Trophoblast cell (in vitro differentiated cells and primary cell): ENCODE data around the gene MMP25.

ENCODE experiments used
- DNase-seq, 2 donors: peaks; one replicate each; pipeline ENCODE4 v3.0.0-alpha.2; 2016
- H2AFZ ChIP-seq: 2 replicates; pipeline ENCODE4 v1.6.1; 2013; ENCODE audit warnings: low read length, moderate library complexity, mild to moderate bottlenecking; ENCODE audit not compliant: insufficient read depth, poor library complexity
- H2AK5ac ChIP-seq: 2 replicates; pipeline ENCODE4 v1.6.1; 2013; ENCODE audit warnings: mild to moderate bottlenecking, low read length
- H2BK120ac ChIP-seq: 2 replicates; pipeline ENCODE4 v1.6.1; 2013; ENCODE audit warnings: low read length, mild to moderate bottlenecking, moderate library complexity; ENCODE audit not compliant: insufficient read depth, poor library complexity
- H2BK12ac ChIP-seq: 2 replicates; pipeline ENCODE4 v1.6.1; 2013; ENCODE audit warnings: mild to moderate bottlenecking, low read length, moderate library complexity
- H2BK5ac ChIP-seq: 2 replicates; pipeline ENCODE4 v1.6.1; 2013; ENCODE audit warnings: low read length, low read depth, moderate library complexity, mild to moderate bottlenecking; ENCODE audit not compliant: poor library complexity
- H3K14ac ChIP-seq: 2 replicates; pipeline ENCODE4 v1.6.1; 2013; ENCODE audit warnings: mild to moderate bottlenecking, low read length
- H3K18ac ChIP-seq: 2 replicates; pipeline ENCODE4 v1.6.1; 2013; ENCODE audit warnings: mild to moderate bottlenecking, low read length
- H3K23ac ChIP-seq: 2 replicates; pipeline ENCODE4 v1.6.1; 2013; ENCODE audit warnings: low read length
- H3K27ac ChIP-seq: 2 replicates; pipeline ENCODE4 v1.5.1; 2013; ENCODE audit warnings: low read depth, mild to moderate bottlenecking, inconsistent platforms, low read length, moderate library complexity
- H3K27me3 ChIP-seq: 2 replicates; pipeline ENCODE4 v1.6.1; 2013; ENCODE audit warnings: inconsistent platforms, mild to moderate bottlenecking, low read length, moderate library complexity; ENCODE audit not compliant: insufficient read depth
- H3K36me3 ChIP-seq, 2 experiments: 1 replicate in 1 of 2; 2 replicates in 1 of 2; pipeline ENCODE4 v1.6.1; 2013; ENCODE audit warnings: low read length in 2 of 2, mild to moderate bottlenecking in 2 of 2, moderate library complexity in 1 of 2; ENCODE audit not compliant: insufficient read depth in 2 of 2, control insufficient read depth in 1 of 2
- H3K4ac ChIP-seq: 2 replicates; pipeline ENCODE4 v1.6.1; 2013; ENCODE audit warnings: low read depth, mild to moderate bottlenecking, low read length, moderate library complexity
- H3K4me1 ChIP-seq, 2 experiments: 1 replicate in 1 of 2; 2 replicates in 1 of 2; pipeline ENCODE4 v1.6.1; 2013; ENCODE audit warnings: low read length in 2 of 2, mild to moderate bottlenecking in 2 of 2, moderate library complexity in 1 of 2; ENCODE audit not compliant: insufficient read depth in 2 of 2, control insufficient read depth in 1 of 2
- H3K4me2 ChIP-seq: 2 replicates; pipeline ENCODE4 v1.6.1; 2013; ENCODE audit warnings: inconsistent platforms, mild to moderate bottlenecking, low read length, moderate library complexity
- H3K4me3 ChIP-seq: 2 replicates; pipeline ENCODE4 v1.5.1; 2013; ENCODE audit warnings: mild to moderate bottlenecking, low read depth, low read length, inconsistent platforms
- H3K79me1 ChIP-seq: one replicate; pipeline ENCODE4 v1.6.1; 2013; ENCODE audit warnings: low read length
- H3K79me2 ChIP-seq: 2 replicates; pipeline ENCODE4 v1.6.1; 2013; ENCODE audit warnings: low read length, mild to moderate bottlenecking; ENCODE audit not compliant: control insufficient read depth, insufficient read depth, poor library complexity
- H3K9ac ChIP-seq: 2 replicates; pipeline ENCODE4 v1.6.1; 2013; ENCODE audit warnings: mild to moderate bottlenecking, low read length
- H3K9me3 ChIP-seq: 2 replicates; pipeline ENCODE4 v1.6.1; 2013; ENCODE audit warnings: low read depth, mild to moderate bottlenecking, control low read depth, inconsistent platforms, low read length; ENCODE audit not compliant: insufficient read depth
- H4K12ac ChIP-seq: 2 replicates; pipeline ENCODE4 v1.6.1; 2013; ENCODE audit warnings: low read depth, mild to moderate bottlenecking, low read length, moderate library complexity
- H4K8ac ChIP-seq: 2 replicates; pipeline ENCODE4 v1.6.1; 2013; ENCODE audit warnings: low read depth, mild to moderate bottlenecking, low read length, moderate library complexity
- H4K91ac ChIP-seq: one replicate; pipeline ENCODE4 v1.6.1; 2013; ENCODE audit warnings: low read depth, mild to moderate bottlenecking, low read length, moderate library complexity
- WGBS: extraction: QIAGEN DNeasy Blood & Tissue Kit; methylation state at CpG from one replicate; pipeline ENCODE4 v1.1.7; 2013; ENCODE audit warnings: missing lambda C conversion rate; ENCODE audit not compliant: insufficient read length, insufficient coverage; ENCODE audit errors: extremely low coverage; 5-methylcytosine and 5-hydroxymethylcytosine counted together

MMP25 gene

DNA sequence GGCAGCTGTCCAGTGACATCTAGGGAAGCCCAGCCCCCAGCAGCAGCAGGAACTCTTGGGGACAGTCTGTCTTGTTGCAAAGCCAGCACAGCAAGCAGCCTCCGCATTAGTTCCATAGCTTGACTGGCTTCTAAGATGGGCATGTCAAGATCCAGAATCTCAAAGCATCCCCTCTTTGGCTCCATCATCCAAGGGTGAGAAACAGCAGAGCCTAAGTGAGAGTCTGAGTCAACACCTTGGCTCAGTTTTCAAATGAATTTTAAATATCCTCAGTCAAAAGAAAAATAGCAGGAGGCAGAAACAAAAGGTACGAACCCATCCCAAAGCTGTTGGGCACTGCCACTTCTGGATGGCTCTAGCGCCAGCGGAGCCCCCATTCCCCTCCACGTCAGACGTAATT lies 31.4 kb upstream of the MMP25 start:
- peaks cover 36 to 58% of the 10 kb centered on the region in 2 experiments for H3K4me1 ChIP-seq
- peaks cover 3% of the 10 kb centered on the region for H3K9me3 ChIP-seq
- H3K27me3 ChIP-seq, result no peaks in the 10 kb centered on the region
- no peak overlapping the region for H2BK12ac ChIP-seq
- peak overlapping the region; percentile 9 for H3K4ac ChIP-seq
- H2AFZ ChIP-seq, result no peak overlapping the region
- H4K12ac ChIP-seq, result no peak overlapping the region
- no peak overlapping the region for H3K4me3 ChIP-seq
- H4K91ac ChIP-seq, result no peak overlapping the region
- no peak overlapping the region for H3K14ac ChIP-seq
- H3K23ac ChIP-seq, result no peak overlapping the region
- H4K8ac ChIP-seq, result no peak overlapping the region
- H3K4me2 ChIP-seq, result no peak overlapping the region
- H2AK5ac ChIP-seq, result no peak overlapping the region
- no CpG with 5 or more reads among the region's 6 CpGs for WGBS
- no peak overlapping the region for H3K27ac ChIP-seq
- H3K79me1 ChIP-seq, result peaks cover 32% of the 10 kb centered on the region
- H3K79me2 ChIP-seq, result peaks cover 22% of the 10 kb centered on the region
- H2BK120ac ChIP-seq, result no peak overlapping the region
- H3K9ac ChIP-seq, result no peak overlapping the region
- no peak overlapping the region for H3K18ac ChIP-seq
- peaks cover 18 to 23% of the 10 kb centered on the region in 2 experiments for H3K36me3 ChIP-seq
- no peak overlapping the region for H2BK5ac ChIP-seq
- DNase-seq, result no peak

DNA sequence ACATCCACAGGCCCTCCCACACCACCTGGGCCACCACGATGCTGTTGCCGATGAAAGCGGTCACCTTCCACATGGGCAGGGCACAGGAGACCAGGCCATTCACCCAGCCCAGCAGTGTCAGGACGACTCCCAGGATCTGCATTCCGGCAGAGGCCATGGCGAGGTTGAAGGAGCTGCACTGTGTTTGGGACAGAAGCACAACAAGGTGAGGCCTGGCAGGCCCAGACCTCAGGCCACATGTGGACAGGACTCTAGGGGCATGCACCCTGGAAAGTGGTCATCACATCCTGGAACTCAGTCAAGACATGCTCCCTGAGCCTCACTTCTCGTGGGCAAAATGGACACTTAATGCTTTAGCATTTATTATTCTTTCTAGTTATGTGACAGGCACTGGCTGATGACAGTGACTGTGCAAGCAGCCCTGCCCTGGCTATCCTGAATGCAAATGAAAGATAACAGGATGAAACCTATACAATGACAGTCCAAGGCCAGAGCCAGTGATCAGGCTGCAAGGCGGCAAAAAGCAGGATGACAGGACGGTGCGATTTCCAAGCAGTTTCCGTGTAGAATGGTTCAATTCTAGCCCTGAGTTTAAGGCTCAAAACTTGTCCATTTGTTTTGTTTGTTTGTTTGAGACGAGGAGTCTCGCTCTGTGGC lies 30.4 kb upstream of the MMP25 start:
- H3K27me3 ChIP-seq, result no peaks in the 10 kb centered on the region
- H3K4ac ChIP-seq, result peak overlapping the region; percentile 0
- peak overlapping the region; percentile 27 for H3K4me2 ChIP-seq
- H3K18ac ChIP-seq, result no peak overlapping the region
- no peak overlapping the region for H3K23ac ChIP-seq
- H4K8ac ChIP-seq, result no peak overlapping the region
- H2BK12ac ChIP-seq, result no peak overlapping the region
- H2AK5ac ChIP-seq, result no peak overlapping the region
- H3K4me3 ChIP-seq, result no peak overlapping the region
- no peak overlapping the region for H2BK5ac ChIP-seq
- WGBS, result no CpG with 5 or more reads among the region's 13 CpGs
- peaks cover 25% of the 10 kb centered on the region for H3K79me2 ChIP-seq
- H4K91ac ChIP-seq, result no peak overlapping the region
- H3K4me1 ChIP-seq, result peaks cover 32 to 50% of the 10 kb centered on the region in 2 experiments
- H3K36me3 ChIP-seq, result peaks cover 18 to 23% of the 10 kb centered on the region in 2 experiments
- no peak for DNase-seq
- H3K9ac ChIP-seq, result no peak overlapping the region
- peaks cover 30% of the 10 kb centered on the region for H3K79me1 ChIP-seq
- H4K12ac ChIP-seq, result no peak overlapping the region
- no peak overlapping the region for H2BK120ac ChIP-seq
- peaks cover 3% of the 10 kb centered on the region for H3K9me3 ChIP-seq
- H2AFZ ChIP-seq, result no peak overlapping the region
- no peak overlapping the region for H3K27ac ChIP-seq
- H3K14ac ChIP-seq, result no peak overlapping the region

DNA sequence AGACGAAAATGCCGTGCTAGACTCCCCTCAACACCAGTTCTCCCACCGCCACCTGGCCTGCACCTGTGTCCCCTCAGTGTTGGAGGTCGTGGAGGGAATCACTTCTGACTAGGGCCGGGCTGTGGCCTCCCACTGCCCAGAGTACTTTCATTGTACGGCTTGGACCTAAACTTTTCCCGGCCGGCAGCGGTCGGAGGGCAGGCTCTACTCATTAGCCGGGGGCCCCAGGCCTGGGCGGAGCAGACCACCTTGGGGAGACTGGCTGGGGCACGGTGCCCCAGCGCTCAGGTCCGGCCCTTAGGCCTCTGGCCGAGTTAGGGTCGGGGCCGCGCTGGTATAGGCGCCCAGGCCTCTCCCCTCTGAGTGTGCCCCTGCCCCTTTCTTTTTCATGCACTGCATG lies 29.0 kb upstream of the MMP25 start:
- Histone ChIP-seq H2AFZ (no peak overlapping the region), H3K4me2 (peak overlapping the region; percentile 66), H2AK5ac (peak overlapping the region; percentile 73), H3K79me1 (peaks cover 34% of the 10 kb centered on the region), H3K27me3 (no peaks in the 10 kb centered on the region), H2BK5ac (peak overlapping the region; percentile 63), H3K4me3 (peak overlapping the region; percentile 98), H3K79me2 (peaks cover 31% of the 10 kb centered on the region), H3K27ac (peak overlapping the region; percentile 87), H2BK120ac (peak overlapping the region; percentile 86), H4K8ac (peak overlapping the region; percentile 57), H3K14ac (peak overlapping the region; percentile 85), H3K23ac (no peak overlapping the region), H3K9ac (peak overlapping the region; percentile 73), H3K9me3 (peaks cover 3% of the 10 kb centered on the region), H2BK12ac (peak overlapping the region; percentile 42), H3K4me1 (peaks cover 28 to 41% of the 10 kb centered on the region in 2 experiments), H3K36me3 (peaks cover 26 to 30% of the 10 kb centered on the region in 2 experiments), H4K91ac (peak overlapping the region; percentile 97), H4K12ac (peak overlapping the region; percentile 13), H3K18ac (peak overlapping the region; percentile 92), H3K4ac (peak overlapping the region; percentile 93)
- DNase-seq, result no peak
- no CpG with 5 or more reads among the region's 20 CpGs for WGBS

DNA sequence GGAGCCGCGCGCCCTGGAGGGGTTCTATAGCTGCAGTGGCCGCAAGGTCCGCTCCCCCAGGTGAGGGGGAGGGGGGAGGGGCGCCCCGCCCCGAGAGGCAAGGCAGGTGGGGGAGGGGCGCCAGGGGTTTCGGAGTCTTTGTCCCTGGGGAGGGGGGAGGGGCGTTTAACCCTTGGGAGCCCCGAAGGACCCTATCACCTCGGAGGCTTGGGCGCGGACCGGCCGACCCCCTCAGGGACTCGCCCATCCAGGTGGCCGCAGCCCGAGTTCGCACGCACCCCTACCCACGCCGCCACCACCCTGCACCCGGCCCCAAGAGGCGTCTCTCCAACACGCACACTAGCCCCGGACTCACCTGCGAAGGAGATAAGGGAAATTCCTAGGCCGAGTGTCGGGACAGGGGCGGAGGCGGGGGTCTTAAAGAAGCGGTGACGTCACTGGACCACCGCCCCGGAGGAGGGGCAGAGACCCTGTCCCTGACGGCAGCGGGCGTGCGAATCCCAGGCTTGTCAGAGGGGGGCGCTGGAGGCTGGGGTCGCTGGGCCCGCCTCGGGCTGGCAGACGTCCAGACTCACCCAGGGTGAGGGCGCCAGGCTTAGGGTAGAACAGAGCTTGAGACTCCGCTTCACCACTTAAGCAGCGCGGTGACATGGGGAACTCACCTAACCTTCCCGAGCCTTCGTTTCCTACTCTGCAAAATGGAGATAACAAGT lies 28.4 kb upstream of the MMP25 start, which contains the start of gene CLDN6:
TSS of gene CLDN6 (minus strand) at position 390 of the 713 bp plus-strand sequence. CDS start 2,162 bp downstream, outside the sequence.
- Histone ChIP-seq H2BK5ac (peak within 1 kb of the TSS; percentile 99), H2BK12ac (peak within 1 kb of the TSS; percentile 42), H3K14ac (peak within 1 kb of the TSS; percentile 97), H2AFZ (peak within 1 kb of the TSS; percentile 61), H2AK5ac (peak within 1 kb of the TSS; percentile 98), H3K79me1 (peaks cover 38% of the 10 kb centered on the region), H3K9ac (peak within 1 kb of the TSS; percentile 87), H4K12ac (peak within 1 kb of the TSS; percentile 89), H3K79me2 (peaks cover 36% of the 10 kb centered on the region), H3K4me3 (peak within 1 kb of the TSS; percentile 98), H3K36me3 (peaks cover 31 to 36% of the 10 kb centered on the region in 2 experiments), H4K91ac (peak within 1 kb of the TSS; percentile 97), H3K23ac (no peak within 1 kb of the TSS), H3K4ac (peak within 1 kb of the TSS; percentile 98), H3K27ac (peak within 1 kb of the TSS; percentile 87), H4K8ac (peak within 1 kb of the TSS; percentile 90), H3K4me2 (peak within 1 kb of the TSS; percentile 66), H3K27me3 (no peaks in the 10 kb centered on the region), H2BK120ac (peak within 1 kb of the TSS; percentile 98), H3K4me1 (peaks cover 28 to 40% of the 10 kb centered on the region in 2 experiments), H3K9me3 (peaks cover 3% of the 10 kb centered on the region), H3K18ac (peak within 1 kb of the TSS; percentile 99)
- peak in 1 of 2 donors; percentile 20 for DNase-seq
- no CpG with 5 or more reads among the region's 52 CpGs for WGBS
